ENCODE measurements around the gene THSD7A.
"Not testable (repeated sequence)": the region's sequence is repeated elsewhere in the genome, so short reads cannot be mapped to it uniquely, and the experiment has no call there.

Gene THSD7A

DNA sequence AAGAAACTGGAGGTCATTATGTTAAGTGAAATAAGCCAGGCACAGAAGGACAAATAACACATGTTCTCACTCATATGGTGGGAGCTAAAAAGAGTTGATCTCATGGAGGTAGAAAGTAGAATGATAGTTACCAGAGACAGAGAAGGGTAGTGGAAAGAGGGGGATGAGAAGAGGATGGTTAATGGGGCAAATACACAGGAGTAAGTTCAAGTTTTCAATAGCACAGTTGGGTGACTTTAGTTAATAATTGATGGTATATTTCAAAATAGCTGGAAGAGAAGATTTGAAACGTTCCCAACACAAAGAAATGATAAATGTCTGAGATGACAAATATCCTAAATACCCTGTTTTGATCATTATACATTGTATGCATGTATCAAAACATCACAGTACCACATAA lies 261.8 kb downstream of the THSD7A start:
- DNase-seq, result no peak

DNA sequence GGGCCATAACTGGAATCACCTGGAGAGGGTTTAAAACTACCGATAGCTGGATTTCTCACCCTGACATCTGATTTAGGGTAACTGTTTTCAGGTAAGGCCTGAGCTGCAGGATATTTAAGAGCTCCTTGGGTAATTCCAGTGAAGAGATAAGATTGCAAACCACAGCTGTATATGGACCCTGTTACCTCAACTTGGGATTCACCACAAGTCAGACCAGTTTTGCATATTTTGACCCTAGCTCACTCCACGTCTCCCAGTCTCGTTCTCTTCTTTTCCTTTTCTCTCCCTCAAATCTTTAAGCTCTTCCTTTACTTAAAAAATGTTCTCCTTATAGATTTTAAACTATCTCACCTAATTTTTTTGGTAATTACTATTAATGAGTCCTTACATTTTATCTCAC lies 264.4 kb downstream of the THSD7A start:
- no peak for DNase-seq

DNA sequence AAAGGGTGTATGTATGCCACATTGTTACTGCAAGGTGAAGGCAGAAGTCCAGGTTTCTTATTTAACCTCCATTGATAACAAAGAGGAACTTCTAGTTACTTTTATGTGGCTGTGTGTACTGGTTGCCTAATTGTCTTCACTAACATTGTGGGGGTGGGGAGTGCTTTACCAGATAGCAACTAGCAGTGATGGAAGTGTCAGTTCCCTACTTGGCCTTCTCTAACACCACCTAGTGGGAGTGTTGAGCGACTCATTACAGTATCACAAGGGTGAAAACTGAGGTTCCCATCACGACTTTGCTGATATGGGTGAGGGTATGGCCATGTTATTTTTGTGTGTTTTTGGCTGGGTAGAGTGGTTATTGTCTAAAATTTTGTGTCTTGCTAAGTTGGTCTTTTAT lies 274.4 kb downstream of the THSD7A start:
- DNase-seq, result no peak

DNA sequence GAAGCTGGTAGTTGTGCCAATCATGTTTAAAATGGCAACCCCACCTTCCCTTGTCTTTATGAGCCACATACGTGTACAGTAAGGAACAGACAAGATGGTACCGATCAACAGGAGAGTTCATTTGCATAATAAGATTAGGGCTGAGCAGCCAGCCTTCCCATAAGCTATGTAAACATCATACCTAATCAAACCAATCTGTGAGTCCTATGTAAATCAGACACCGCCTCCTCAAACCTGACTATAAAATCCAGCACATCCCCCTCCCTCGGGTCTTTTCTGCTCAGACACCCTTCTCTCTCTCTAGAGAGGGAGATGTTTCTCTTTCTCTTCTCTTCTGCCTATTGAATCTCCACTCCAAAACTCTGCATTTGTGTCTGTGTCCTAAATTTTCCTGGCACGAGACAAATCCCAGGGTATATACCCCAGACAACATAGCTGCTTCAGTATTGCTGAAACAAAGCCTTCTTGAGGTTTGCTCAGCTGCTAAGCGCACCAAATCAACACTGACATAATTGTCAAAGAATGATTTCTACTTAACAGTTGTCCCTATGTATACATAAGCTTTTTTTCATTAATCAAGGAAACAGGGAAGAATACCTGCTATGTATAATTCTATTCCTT lies 279.2 kb downstream of the THSD7A start:
- no peak for DNase-seq

DNA sequence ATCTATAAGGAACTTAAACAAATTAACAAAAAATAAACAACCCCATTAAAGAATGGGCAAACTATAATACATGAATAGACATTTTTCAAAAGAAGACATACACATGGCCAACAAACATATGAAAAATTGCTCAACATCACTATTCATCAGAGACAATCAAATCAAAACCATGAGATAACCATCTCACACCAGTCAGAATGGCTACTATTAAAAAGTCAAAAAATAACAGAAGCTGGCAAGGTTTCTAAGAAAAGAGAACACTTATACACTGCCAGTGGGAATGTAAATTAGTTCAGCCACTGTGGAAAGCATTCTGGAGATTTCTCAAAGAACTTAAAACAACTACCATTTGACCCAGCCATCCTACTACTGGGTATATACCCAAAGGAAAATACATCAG lies 280.5 kb downstream of the THSD7A start:
- DNase-seq, result no peak

DNA sequence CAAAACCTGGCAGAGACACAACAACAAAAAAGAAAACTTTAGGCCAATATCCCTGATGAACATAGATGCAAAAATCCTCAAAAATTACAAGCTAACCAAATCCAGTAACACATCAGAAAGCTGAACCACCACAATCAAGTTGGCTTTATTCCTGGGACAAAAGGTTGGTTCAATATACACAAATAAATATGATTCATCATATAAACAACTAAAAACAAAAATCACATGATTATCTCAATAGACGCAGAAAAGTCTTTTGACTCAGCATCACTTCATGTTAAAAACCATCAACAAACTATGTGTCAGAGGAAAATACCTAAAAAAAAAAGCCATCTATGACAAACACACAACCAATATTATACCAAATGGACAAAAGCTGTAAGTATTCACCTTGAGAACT lies 283.5 kb downstream of the THSD7A start:
- DNase-seq, result no peak

DNA sequence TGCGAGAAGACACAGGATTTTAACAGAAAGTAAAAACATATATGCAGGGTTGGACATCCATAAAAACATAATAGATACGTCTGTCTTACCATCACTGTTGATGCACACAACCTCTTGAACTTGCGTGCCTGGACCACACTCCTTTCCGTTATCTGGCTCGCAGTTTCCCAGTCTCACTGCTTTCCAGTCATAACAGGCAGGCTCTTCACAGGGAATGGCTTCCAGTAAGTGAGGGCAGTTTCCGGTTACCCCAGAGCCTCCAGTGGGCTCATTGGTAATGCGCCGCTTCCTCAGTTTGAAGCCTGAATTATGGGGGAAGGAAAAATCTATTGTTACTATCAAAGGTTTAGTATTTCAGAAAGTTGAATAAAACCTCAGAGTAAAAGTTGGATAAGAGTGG lies 290.7 kb downstream of the THSD7A start:
- no peak for DNase-seq

DNA sequence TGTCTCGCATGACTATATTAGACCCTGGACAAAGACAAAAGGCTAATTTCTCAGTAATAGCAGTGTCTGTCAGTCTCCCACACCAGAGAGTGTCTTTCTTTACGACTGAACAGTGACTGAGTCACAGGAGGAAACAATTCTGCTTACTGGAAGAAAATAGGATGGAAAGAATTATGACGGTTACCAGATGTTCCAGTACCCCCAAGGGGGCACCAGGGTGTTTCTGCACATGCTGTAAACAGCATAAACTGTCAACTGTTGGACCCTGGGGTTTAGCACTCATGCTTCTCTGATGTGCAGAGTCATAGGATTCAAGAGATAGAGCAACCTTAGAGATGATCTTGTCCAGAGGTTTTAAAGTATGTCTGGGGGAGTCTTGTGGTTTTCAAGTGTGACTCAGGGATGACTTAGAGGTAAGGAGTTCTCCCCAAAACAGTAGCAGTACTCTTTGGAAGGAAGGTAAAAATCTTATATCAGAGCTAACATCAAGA lies 291.7 kb downstream of the THSD7A start:
- no peak for DNase-seq

DNA sequence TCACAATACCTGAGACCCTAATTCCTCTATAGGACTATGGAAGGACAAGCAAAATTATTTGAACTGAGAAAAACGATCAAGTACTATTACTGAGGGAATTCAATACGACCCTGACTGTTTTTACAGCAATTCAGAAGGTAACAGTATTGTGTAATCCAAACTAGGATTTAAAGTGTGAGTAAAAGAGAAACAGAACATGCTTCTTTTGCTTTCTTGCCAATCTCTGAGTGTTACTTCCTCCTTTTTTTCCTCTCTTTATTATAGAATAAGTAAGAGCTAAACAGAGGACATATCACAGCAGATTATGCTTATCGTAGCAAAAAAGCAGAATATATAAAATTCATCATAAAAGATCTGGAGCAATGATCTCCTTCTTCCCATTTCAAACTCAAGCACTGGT lies 292.1 kb downstream of the THSD7A start:
- no peak for DNase-seq

DNA sequence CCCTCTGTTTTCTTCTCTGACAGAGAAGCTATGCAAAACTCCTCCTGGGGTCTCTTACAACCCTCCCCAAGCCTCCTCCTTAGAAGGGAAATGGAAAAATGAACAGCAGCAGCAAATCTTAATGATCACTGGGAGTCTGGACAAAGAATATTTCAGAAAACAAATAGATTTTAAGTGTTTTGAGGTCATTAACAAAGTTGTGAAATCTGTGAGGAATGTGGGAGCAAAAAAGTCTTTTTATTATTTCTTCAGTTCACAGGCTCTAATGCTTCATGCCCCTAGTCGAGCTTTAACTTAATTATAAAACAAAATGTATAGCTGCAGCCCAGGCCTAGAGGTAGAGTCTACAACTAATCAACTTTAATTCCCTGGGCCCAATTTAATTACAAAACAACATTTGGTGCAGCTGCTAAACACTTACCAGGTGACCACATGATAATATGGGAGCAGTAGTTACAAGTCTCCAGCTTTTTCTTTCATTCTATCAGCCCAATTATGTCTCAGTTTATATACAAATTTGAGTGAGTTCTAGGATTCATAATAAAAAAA lies 293.2 kb downstream of the THSD7A start:
- no peak for DNase-seq

DNA sequence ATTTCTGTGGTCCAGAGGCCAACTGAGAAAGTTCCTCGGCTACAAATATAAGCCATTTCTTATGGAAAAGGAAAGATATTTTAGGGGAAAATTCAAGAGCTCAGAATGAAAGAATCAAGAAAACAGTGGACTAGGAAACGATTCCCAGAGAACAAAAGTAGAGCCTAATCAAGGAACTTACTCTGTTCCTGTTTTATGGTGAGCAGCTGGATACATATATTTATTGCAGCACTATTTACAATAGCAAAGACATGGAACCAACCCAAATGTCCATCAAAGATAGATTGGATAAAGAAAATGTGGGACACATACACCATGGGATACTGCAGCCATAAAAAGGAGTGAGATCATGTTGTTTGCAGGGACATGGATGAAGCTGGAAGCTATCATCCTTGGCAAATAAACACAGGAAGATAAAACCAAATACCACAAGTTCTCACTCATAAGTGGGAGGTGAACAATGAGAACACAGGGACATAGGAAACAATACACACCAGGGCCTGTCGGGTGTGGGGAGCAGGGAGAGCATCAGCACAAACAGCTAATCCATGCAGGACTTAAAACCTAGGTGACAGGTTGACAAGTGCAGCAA lies 298.7 kb downstream of the THSD7A start:
- DNase-seq, result no peak

DNA sequence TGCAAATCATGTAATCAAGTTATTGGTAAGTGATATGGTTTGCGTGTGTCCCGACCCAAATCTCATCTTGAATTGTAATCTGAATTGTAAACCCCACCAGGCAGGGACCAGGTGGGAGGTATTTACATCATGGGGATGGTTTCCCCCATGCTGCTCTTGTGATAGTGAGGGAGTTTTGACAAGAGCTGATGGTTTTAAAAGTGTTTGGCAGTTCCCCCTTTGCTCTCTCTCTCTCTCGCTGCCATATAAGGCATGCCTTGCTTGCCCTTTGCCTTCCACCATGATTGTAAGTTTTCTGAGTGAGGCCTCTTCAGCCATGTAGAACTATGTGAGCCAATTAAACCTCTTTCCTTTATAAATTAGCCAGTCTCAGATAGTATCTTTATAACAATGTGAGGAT lies 302.6 kb downstream of the THSD7A start:
- DNase-seq, result no peak

DNA sequence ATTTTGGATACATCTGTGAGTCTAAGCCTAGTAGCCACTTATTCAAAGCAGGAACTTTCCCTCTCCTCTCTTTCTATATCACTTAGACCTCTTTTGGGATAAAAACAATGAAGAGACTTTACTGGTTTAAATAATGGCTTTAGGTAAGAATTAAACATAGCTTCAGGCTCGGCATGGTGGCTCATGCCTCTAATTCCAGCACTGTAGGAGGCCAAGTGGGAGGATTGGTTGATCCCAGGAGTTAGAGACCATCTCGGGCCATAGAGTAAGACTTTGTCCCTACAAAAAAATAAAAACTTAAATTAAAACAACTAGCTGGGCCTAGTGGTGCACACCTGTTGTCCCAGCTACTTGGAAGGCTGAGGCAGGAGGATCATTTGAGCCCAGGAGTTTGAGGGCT lies 304.3 kb downstream of the THSD7A start:
- no peak for DNase-seq

DNA sequence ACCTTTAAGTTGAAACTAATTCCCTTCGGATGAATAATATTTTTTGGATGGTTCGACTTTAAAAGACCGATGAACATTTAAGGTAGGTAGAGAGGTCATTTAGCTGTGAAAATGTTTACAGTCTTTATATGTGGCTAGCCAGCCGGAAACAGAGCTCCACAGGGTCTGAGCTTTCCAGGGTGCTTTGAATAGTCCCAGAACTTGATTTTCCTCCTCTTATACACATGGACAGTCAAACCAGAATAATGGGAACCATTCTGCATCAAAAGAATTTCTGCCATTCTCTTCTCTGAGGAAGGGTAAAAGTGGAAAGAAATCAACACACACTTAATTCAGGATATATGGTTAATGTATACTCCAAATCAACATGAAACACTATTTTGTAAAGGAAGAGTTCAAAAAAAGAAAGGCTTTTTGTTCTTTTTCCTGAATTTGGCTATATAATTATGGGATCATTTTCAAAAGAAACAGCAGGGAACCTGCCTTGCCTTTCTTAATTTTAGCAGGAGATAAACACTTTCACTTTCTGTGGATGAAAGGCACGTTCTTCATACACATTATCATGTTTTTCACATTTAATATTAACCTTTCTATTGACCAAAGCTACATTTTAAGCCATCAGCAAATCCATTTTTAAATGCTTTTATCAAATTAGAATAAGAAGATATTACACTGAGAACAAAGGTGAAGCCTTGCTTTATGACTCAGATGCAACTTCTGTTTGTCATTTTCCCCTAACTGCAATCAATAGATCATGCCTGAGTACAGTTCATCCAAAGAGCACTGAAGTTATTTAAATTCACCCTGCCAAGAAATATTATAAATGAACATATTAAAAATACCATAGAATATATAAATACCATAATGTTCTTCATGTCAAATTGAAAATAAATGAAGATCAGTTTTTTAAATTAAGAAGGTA lies 307.3 kb downstream of the THSD7A start:
- no peak for DNase-seq

DNA sequence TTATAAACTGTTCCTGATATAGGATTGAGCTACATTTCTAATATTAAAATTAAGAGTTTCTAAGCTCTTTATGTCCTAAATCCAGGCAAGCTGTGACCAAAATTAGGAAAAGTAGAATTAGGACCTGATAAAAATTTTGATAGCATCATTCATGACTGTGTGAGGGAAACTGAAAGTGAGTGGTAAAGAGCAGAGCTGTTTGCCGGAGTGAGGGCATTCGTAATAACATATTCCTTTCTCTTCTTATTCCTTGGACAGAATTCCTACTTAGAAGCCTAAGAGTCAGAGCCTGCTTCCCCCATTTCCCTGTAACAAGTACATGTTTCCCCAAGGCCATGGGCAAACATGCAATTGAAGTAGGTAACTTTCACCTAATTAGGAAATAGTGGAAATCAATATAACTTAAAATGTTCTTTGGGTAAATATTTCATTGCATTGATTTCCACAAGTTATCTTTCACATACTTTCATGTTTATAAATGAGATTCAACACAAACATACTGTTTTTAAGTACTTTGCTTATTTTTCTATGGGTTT lies 310.0 kb downstream of the THSD7A start:
- not testable (repeated sequence) for DNase-seq

DNA sequence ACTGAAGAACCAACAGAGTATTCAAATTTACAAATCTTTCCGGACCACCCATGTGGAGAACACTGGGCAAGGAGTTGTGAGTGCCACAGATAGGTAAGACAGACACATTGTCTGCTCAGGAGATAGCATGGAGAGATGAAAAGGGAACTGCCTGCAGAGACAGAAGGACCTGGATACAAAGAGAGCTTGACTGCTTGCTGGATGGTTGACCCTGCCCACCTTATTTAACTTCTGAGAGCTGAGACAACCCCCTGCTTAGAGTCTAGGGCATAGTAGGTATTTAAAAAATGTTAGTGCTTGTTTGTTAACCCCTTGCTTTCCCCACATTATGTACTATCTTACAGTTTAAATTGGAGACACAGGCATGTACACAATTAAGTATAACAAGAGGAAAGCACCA lies 314.1 kb downstream of the THSD7A start:
- no peak for DNase-seq

DNA sequence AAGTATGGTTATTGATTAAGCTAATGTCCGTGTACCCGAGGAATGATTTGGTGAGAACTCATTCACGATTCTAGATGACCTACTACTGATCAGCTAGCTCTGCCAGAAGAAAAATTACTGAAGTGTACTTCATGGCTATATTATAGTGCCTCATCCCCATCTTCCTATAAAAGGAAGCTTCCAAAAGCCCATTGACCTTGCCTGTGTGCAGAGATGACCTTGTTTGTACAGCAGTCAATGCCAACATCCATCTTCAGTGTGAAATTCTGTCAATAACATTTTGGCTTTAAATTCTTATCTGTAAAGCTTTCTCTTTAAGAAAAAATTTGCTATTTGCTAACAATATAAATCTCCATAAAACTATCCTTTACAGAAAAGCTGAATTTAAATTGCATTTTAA lies 315.7 kb downstream of the THSD7A start:
- no peak for DNase-seq

DNA sequence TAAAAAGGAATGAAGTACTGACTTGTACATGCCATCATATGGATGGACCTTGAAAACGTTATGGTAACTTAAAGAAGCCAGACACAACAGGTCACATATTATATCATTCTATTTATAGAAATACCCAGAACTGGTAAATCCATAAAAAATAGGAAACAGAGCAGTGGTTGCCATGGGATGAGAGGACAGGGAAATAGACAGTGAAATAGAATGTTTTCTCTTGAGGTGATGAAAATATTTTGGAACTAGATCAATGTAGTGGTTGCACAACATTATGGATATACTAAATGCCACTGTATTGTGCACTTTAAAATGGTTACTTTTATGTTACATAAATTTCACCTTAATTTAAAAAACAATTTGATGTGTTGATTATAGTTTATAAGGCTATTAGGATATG lies 318.5 kb downstream of the THSD7A start:
- no peak for DNase-seq

DNA sequence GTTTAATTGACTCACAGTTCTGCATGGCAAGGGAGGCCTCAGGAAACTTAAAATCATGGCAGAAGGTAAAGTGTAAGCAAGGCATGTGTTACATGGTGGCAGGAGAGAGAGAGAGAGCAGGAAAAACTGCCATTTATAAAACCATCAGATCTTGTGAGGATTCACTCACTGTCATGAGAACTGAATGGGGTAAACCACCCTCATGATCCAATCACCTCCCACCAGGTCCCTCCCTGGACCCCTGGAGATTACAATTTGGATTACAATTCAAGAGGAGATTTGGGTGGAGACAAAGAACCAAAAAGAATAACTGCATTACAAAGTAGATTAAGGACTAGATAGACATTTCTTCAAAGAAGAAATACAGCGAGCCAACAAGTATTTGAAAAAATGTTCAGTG lies 324.1 kb downstream of the THSD7A start:
- DNase-seq, result no peak

DNA sequence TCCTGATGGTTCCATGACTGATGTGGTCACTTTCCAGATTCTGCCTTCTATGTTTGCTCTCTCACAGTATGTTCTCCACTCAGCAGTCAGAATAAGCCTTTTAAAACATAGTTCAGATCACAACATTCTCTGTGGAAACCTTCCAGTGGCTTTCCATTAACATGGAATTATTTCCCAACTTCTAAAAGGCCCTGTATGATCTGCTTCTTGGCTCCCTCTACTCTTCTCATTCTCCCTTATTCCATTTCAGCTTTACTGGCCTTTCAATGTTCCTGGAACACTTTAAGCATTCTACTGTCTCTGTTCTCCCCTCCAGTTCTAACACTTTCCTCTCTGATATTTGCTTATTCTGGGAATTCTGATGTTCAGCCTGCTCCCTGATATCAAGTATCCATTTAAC lies 325.6 kb downstream of the THSD7A start:
- no peak for DNase-seq

DNA sequence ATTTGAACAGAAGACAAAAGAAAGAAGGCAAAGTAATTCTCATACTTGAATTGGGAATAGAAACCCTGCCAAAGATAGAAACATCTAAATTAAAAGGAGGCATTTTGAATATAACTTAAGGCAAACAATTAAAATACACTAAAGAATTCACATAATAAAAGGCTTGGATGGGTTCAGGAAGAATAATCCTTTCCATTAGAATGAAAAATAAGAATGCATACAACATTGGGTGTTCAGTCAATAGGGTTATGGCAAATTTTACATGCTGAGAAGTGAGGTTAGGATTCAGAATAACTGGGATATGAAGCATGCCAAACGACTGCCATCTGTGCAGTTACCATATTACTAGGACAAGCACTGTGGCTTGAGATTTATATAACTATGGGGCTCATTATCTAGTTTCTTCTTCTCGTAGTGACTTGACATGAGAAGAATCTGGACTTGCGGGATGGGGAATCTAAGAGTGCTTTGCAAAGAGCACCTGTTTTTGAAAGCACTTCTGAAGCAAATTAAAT lies 326.5 kb downstream of the THSD7A start:
- DNase-seq, result no peak

DNA sequence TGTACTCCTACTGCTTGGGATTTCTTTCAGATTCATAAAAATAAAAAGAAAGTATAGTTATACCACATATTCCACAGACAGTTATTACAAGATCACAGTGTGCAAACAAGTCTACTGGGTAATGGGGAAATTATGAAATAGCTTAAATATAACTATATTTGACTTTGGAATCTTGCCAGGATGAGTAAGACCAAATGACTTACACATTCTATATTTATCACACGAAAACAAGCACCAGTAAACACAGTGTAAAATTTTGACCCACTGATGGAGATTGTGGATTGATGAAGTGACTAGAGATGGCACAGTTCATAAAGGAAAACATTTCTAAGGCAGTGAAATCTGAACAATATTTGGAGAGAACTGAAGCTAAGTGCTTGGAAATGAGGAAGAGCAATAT lies 339.7 kb downstream of the THSD7A start:
- DNase-seq, result no peak

DNA sequence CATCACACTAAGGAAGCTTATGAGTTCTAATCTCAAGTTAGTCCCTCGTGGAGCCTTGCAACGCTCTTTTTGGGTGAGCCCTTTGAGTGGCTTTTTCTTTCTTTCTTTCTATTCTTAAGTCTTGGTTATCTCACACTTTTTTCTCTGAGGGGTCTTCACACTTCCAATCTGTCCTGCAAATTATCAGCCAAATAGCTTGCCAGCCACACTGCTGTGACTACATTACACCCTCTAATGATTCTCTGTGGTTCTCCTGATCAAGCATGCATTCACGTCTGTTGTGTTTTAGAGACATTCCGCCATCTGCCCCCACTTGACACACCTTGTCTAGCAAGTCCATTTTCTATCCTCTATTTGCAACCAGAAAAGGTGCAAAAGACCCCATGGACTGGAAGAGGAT lies 340.2 kb downstream of the THSD7A start:
- DNase-seq, result no peak
